IMR-90 (cell line): ENCODE data around the gene C16orf92. TPM values are rescaled to one million over a fixed set of nuclear protein-coding genes. Genes with fewer than 3 reads are reported as not detected.

Experiments
- ATAC-seq: fragments of 200-7000 bp; cut with Tn5 transposase; 2 replicates; pipeline ENCODE4 v1.9.1; 2020; ENCODE audit warnings: low read depth, mild to moderate bottlenecking, moderate library complexity
- BruUV-seq: library from RNA; stranded (reverse); fragments of 400-500 nt; replicated peaks from 2 replicates; lab custom pipeline; 2021; lab: Mats Ljungman, UMichigan
- CTCF ChIA-PET: fragments of 300-600 bp; formaldehyde crosslinking; extraction: SDS; loops from one replicate; lab custom pipeline; 2021; ENCODE audit warnings: antibody characterized with exemption; lab: Yijun Ruan, JAX
- POLR2A ChIA-PET: fragments of 300-600 bp; sonication (Branson Sonifier 250); formaldehyde crosslinking; loops from one replicate; lab custom pipeline; 2022; ENCODE audit warnings: antibody characterized with exemption; ENCODE audit not compliant: unreplicated experiment; lab: Charles Lee
- DNase-seq: peaks from one replicate; pipeline ENCODE4 v3.0.0; 2013
- H2AFZ ChIP-seq: replicated peaks from 2 replicates; pipeline ENCODE3; 2013; ENCODE audit warnings: low read length, mild to moderate bottlenecking; ENCODE audit not compliant: poor library complexity
- H2AK5ac ChIP-seq: 2 replicates; pipeline ENCODE4 v1.6.1; 2013; ENCODE audit warnings: low read depth, low read length, inconsistent platforms
- H2AK9ac ChIP-seq: replicated peaks from 2 replicates; pipeline ENCODE3; 2013; ENCODE audit warnings: mild to moderate bottlenecking, low read depth, low read length, moderate library complexity; ENCODE audit not compliant: poor library complexity
- H2BK120ac ChIP-seq: 2 replicates; pipeline ENCODE4 v1.6.1; 2013; ENCODE audit warnings: low read depth, low read length, inconsistent platforms
- H2BK15ac ChIP-seq: 3 replicates; pipeline ENCODE4 v1.6.1; 2013; ENCODE audit warnings: low read depth, low read length, inconsistent platforms
- H2BK20ac ChIP-seq: 2 replicates; pipeline ENCODE4 v1.6.1; 2013; ENCODE audit warnings: low read depth, mild to moderate bottlenecking, inconsistent platforms, low read length, moderate library complexity
- H2BK5ac ChIP-seq: 2 replicates; pipeline ENCODE4 v1.6.1; 2013; ENCODE audit warnings: mild to moderate bottlenecking, low read depth, low read length, inconsistent platforms; ENCODE audit not compliant: poor library complexity, severe bottlenecking
- H3K14ac ChIP-seq: replicated peaks from 2 replicates; pipeline ENCODE4 v1.6.1; 2013; ENCODE audit warnings: low read depth, low read length, inconsistent platforms
- H3K18ac ChIP-seq: 2 replicates; pipeline ENCODE4 v1.6.1; 2013; ENCODE audit warnings: low read depth, low read length, control low read depth
- H3K23ac ChIP-seq: 2 replicates; pipeline ENCODE4 v1.6.1; 2013; ENCODE audit warnings: low read depth, low read length, inconsistent platforms
- H3K27ac ChIP-seq: 2 replicates; pipeline ENCODE4 v1.5.1; 2013; ENCODE audit warnings: mild to moderate bottlenecking, control low read depth, low read length; ENCODE audit not compliant: insufficient read depth
- H3K27me3 ChIP-seq: 2 replicates; pipeline ENCODE4 v1.6.1; 2013; ENCODE audit warnings: low read length; ENCODE audit not compliant: control insufficient read depth, insufficient read depth
- H3K36me3 ChIP-seq: 2 replicates; pipeline ENCODE4 v1.6.1; 2013; ENCODE audit warnings: low read length, mixed read lengths; ENCODE audit not compliant: control insufficient read depth, insufficient read depth
- H3K4ac ChIP-seq: 2 replicates; pipeline ENCODE4 v1.6.1; 2013; ENCODE audit warnings: low read depth, low read length, inconsistent platforms
- H3K4me1 ChIP-seq: 2 replicates; pipeline ENCODE4 v1.6.1; 2013; ENCODE audit warnings: low read length, mixed read lengths; ENCODE audit not compliant: control insufficient read depth, insufficient read depth
- H3K4me2 ChIP-seq: 2 replicates; pipeline ENCODE4 v1.6.1; 2013; ENCODE audit warnings: low read depth, mild to moderate bottlenecking, control low read depth, low read length, moderate library complexity
- H3K4me3 ChIP-seq: 2 replicates; pipeline ENCODE4 v1.5.1; 2013; ENCODE audit warnings: low read depth, mild to moderate bottlenecking, control low read depth, low read length, moderate library complexity; ENCODE audit not compliant: insufficient read depth
- H3K56ac ChIP-seq: 2 replicates; pipeline ENCODE4 v1.6.1; 2013; ENCODE audit warnings: low read length, inconsistent platforms; ENCODE audit not compliant: insufficient read depth; ENCODE audit errors: extremely low read depth
- H3K79me1 ChIP-seq, 2 experiments: 2 replicates each; pipeline ENCODE4 v1.6.1; 2013; ENCODE audit warnings: low read length in 2 of 2, inconsistent platforms in 1 of 2, low read depth in 1 of 2
- H3K9ac ChIP-seq: 2 replicates; pipeline ENCODE4 v1.6.1; 2013; ENCODE audit warnings: low read depth, low read length, control low read depth
- H3K9me1 ChIP-seq: 2 replicates; pipeline ENCODE4 v1.6.1; 2013; ENCODE audit warnings: low read length, inconsistent platforms; ENCODE audit not compliant: insufficient read depth
- H3K9me3 ChIP-seq: 2 replicates; pipeline ENCODE4 v1.6.1; 2013; ENCODE audit warnings: low read length; ENCODE audit not compliant: control insufficient read depth, insufficient read depth
- H4K20me1 ChIP-seq: 2 replicates; pipeline ENCODE4 v1.6.1; 2013; ENCODE audit warnings: low read length, inconsistent platforms; ENCODE audit not compliant: insufficient read depth
- H4K5ac ChIP-seq: 2 replicates; pipeline ENCODE4 v1.6.1; 2013; ENCODE audit warnings: mild to moderate bottlenecking, low read depth, low read length, control low read depth
- H4K8ac ChIP-seq, 2 experiments: 2 replicates each; pipeline ENCODE4 v1.6.1; 2013; ENCODE audit warnings: low read depth in 2 of 2, low read length in 2 of 2, control low read depth in 1 of 2, inconsistent platforms in 1 of 2
- H4K91ac ChIP-seq: 2 replicates; pipeline ENCODE4 v1.6.1; 2013; ENCODE audit warnings: low read depth, low read length, inconsistent platforms; ENCODE audit not compliant: insufficient read depth
- BHLHE40 ChIP-seq: fragments of 150-350 bp; IDR thresholded peaks from 2 replicates; pipeline ENCODE4 v1.6.1; 2016; ENCODE audit warnings: mild to moderate bottlenecking, low read depth, low read length
- CEBPB ChIP-seq: IDR thresholded peaks from 2 replicates; pipeline ENCODE4 v1.6.1; 2012; ENCODE audit warnings: low read depth, low read length, improper control_type of control experiment
- FOS ChIP-seq: fragments of 150-350 bp; IDR thresholded peaks from 2 replicates; pipeline ENCODE4 v1.6.1; 2016; ENCODE audit warnings: low read depth, low read length
- MAZ ChIP-seq: IDR thresholded peaks from 2 replicates; pipeline ENCODE4 v1.6.1; 2012; ENCODE audit warnings: low read depth, mild to moderate bottlenecking, low read length, improper control_type of control experiment, moderate library complexity, borderline replicate concordance
- RCOR1 ChIP-seq: IDR thresholded peaks from 2 replicates; pipeline ENCODE4 v1.6.1; 2012; ENCODE audit warnings: mild to moderate bottlenecking, low read length, improper control_type of control experiment; ENCODE audit not compliant: insufficient replicate concordance
- WGBS, 2 experiments: methylation state at CpG; one replicate each; pipeline versions ENCODE4 v1.1.5 to v1.1.7; 2013; ENCODE audit warnings: missing lambda C conversion rate in 2 of 2; ENCODE audit not compliant: insufficient read length in 1 of 2; ENCODE audit errors: extremely low coverage in 2 of 2; 5-methylcytosine and 5-hydroxymethylcytosine counted together
- dilution Hi-C: fragments of 300-500 bp; cut with HindIII; formaldehyde crosslinking; loops from one replicate; pipeline ENCODE4 v1.14.3; 2018; ENCODE audit warnings: low sequenced_read_pairs; ENCODE audit not compliant: unreplicated experiment
- in situ Hi-C: fragments of 300-500 bp; cut with MboI; formaldehyde crosslinking; loops from 3 replicates; pipeline ENCODE4 v1.14.3; 2019; ENCODE audit warnings: low sequenced_read_pairs, inconsistent platforms, mixed read lengths
- intact Hi-C: fragments of 100-400 bp; cut with micrococcal nuclease; formaldehyde crosslinking; loops from 2 replicates; pipeline ENCODE4 v1.10.0; 2022
- polyA plus RNA-seq, 3 experiments: library from polyadenylated mRNA; depleted of rRNA; stranded (reverse); fragments of >200 nt; gene quantifications; 2 replicates each; pipeline ENCODE4 v1.2.3, GENCODE V29; 2012; ENCODE audit warnings: low replicate concordance in 1 of 3
- total RNA-seq: library from RNA; depleted of rRNA; stranded (reverse); fragments of >200 nt; gene quantifications from 2 replicates; pipeline ENCODE4 v1.2.3, GENCODE V29; 2012
- TF ChIP-seq, protein P1 (sequence below): fragments of 150-350 bp; IDR thresholded peaks from 2 replicates; pipeline ENCODE4 v1.6.1; 2017; ENCODE audit warnings: mild to moderate bottlenecking, antibody characterized with exemption, low read length, low read depth

The C16orf92 gene
- total and polyA plus RNA-seq, 2 of the 4 experiments (the other 2 are of a cell fraction) = not detected

DNA sequence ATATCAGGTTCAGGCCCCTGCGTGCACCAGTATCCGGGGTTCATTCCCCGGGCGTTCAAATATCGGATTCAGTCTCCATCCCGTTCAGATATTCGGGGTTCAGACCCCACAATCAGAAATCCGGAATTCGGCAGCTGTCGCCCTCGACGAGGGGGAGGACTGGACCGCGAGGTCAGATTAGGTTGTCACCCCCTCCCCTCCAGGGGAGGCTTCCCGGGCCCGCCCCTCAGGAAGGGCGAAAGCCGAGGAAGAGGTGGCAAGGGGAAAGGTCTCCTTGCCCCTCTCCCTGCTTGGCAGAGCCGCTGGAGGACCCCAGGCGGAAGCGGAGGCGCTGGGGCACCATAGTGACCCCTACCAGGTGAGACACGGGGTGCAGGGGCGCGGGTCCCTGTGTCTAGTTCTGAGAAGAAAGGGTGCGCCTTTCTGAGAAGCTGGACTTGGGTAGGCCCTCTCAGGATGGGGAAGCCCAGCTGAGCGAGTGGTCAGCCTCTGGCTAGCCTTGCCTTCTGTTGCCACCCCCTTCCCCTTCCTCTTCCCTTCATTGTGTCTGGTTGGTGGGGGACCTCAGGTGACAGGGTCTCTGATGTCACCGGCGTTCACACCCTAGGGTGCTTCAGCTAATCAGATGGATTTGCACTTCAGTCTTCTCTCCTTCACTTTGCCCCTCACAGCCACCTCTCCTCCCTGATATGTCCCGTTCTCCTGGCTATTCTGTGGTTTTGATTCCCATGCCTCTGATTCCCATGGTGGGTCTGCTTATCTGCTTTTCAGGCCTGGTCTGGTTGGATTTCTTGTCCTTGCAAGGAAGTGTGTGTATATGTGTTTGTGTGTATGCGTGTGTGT lies 48.5 kb upstream of the C16orf92 start:
- H3K27ac ChIP-seq = peak overlapping the region; percentile 92
- H3K9me3 ChIP-seq = no peaks in the 10 kb centered on the region
- H3K27me3 ChIP-seq = no peaks in the 10 kb centered on the region
- H2BK15ac ChIP-seq = no peak overlapping the region
- peak overlapping the region; percentile 94 for H3K9ac ChIP-seq
- TF ChIP-seq RCOR1 = no peak
- TF ChIP-seq BHLHE40 = no peak
- TF ChIP-seq MAZ = no peak
- no peak for TF ChIP-seq FOS
- TF ChIP-seq CEBPB = no peak
- TF ChIP-seq, protein P1, sequence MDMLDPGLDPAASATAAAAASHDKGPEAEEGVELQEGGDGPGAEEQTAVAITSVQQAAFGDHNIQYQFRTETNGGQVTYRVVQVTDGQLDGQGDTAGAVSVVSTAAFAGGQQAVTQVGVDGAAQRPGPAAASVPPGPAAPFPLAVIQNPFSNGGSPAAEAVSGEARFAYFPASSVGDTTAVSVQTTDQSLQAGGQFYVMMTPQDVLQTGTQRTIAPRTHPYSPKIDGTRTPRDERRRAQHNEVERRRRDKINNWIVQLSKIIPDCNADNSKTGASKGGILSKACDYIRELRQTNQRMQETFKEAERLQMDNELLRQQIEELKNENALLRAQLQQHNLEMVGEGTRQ = no peak
- H3K4ac ChIP-seq = peak overlapping the region; percentile 97
- peak overlapping the region; percentile 99 for H3K14ac ChIP-seq
- no peak for ATAC-seq
- H4K8ac ChIP-seq = peak overlapping the region; percentile 68 to 98; a peak in 3 of 4 replicates
- peaks cover 13% of the 10 kb centered on the region; the same call in 1 of the 2 replicates for H3K4me1 ChIP-seq
- H2AK5ac ChIP-seq = peak overlapping the region; percentile 57
- peak; percentile 12 for DNase-seq
- peak overlapping the region; percentile 69 for H3K4me3 ChIP-seq
- H3K4me2 ChIP-seq = peak overlapping the region; percentile 91
- H3K36me3 ChIP-seq = peaks cover 26% of the 10 kb centered on the region
- ChIA-PET CTCF (interaction anchor here (0.6 to 1.3 kb wide), 2 partner anchors 13 to 190 kb away, joined by 3 read pairs; partner anchors contain the start of gene TMEM219), POLR2A (no interaction called here)
- no peak overlapping the region for H2BK20ac ChIP-seq
- no peak overlapping the region for H4K5ac ChIP-seq
- peaks cover 28% of the 10 kb centered on the region for H3K9me1 ChIP-seq
- 0% methylated on average over 5 of the region's 31 CpGs; no CpG with 5 or more reads in 1 of the 2 experiments for WGBS, 2 experiments
- peak overlapping the region; percentile 99 for H3K23ac ChIP-seq
- no TSS peak for BruUV-seq
- intact Hi-C loops = loop anchor here (5.0 kb wide), 1 partner anchor 47 kb away; the partner anchor contains the start of gene KCTD13
- H2BK5ac ChIP-seq = peak overlapping the region; percentile 79
- no peak overlapping the region for H2BK120ac ChIP-seq
- peak overlapping the region; percentile 81 for H3K56ac ChIP-seq
- H4K20me1 ChIP-seq = peaks cover 44% of the 10 kb centered on the region
- in situ Hi-C loops = no loop called here
- peak overlapping the region; percentile 99 for H2AK9ac ChIP-seq
- peaks cover 6 to 58% of the 10 kb centered on the region in 2 experiments for H3K79me1 ChIP-seq
- H3K18ac ChIP-seq = no peak overlapping the region
- peak overlapping the region; percentile 97 for H2AFZ ChIP-seq
- dilution Hi-C loops = no loop called here
- H4K91ac ChIP-seq = peak overlapping the region; percentile 17; the same call in 1 of the 2 replicates
